NCI-H2107 (cell line): ENCODE measurements around the gene USP40.

ENCODE experiments used
- DNase-seq: peaks from one replicate; lab custom pipeline; 2025; lab: John Stamatoyannopoulos, UW

USP40 gene

DNA sequence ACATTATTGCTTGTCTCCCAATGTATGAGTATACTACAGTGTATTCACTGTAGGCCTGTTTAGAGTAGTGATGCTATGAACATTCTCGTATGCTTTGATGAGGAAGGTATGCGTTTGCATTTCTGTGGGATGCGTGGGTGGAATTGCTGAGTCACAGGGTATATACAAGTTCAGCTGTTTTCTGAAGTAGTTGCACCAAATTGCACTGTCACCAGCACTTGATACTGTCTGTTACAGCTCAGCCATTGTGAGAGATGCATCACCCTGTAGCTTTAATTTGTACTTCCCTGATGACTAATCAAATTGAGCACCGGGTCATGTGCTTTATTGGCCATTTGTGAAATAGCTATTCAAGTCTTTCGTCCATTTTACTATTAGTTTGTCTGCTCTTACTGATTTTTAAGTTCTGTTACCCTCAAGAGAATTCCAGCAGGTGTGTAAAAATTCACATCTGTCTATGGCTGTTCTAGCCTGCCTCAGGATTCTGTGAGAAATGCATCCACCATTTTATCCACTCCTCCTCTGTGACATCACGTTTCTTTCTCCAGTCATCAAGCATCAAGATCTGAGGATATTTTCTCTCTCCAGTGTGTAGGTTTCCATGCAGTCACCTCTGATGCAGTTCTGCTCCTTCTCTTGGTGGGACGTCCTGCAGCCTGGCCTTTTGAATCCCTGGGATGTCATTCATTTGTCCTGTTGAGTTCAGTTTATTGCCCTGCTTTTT, 139.8 kb downstream of the USP40 start:
- DNase-seq, result no peak
